Right hindlimb (tissue), 1 donor: ENCODE results near the gene FBXO41.

Experiments
- DNase-seq: peaks from one replicate; pipeline ENCODE4 v3.0.0-alpha.2; 2018

FBXO41 gene

DNA sequence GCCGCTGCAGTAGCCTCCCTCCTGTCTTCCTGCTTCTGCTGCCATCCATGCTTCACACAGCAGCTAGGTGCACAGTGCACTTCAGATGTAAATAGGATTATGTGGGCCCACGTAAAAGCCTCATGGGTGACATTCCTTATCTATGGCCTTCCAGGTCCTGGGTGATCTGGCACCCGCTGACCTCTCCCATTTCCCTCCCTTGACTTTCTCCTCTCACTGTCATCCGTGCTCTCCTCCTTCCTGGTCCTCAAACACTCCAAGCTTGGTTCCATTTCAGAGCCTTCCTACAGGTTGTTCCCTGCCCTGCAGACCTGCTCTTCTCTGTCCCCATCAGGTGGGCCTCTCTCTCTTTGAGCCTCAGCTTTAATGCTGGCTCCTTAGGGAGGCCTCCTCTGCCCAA lies 74.3 kb downstream of the FBXO41 start:
- DNase-seq: no peak

DNA sequence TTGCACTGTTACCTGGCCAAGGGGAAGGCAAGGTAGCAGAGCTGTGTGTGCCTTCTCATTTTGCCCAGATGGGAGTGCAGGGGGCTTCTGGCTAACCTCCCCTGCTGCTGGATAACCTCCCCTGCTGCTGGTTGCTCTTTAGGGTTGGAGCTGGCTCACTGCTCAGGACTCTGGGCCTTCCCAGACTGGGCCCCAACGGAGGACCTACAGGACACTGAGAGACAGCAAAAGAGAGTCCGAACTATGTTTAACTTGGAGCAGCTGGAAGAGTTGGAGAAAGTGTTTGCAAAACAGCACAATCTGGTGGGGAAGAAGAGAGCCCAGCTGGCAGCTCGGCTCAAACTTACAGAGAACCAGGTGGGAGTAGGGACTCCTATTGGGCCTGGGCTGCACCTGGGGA lies 76.0 kb downstream of the FBXO41 start:
- DNase-seq: no peak

DNA sequence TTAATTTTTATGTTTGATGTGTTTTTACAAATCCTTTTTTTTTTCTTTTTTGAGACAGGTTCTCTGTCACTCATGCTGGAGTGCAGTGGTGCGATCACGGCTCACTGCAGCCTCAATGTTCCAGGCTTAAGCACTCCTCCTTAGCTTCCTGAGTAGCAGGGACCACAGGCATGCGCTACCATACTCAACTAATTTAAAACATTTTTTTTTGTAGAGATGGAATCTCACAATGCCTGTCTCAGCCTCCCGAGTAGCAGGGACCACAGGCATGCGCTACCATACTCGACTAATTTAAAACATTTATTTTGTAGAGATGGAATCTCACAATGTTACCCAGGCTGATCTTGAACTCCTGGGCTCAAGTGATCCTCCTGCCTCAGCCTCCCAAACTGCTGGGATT lies 78.7 kb downstream of the FBXO41 start:
- no peak for DNase-seq
